ENCODE data around the gene ZNF423.

DNA sequence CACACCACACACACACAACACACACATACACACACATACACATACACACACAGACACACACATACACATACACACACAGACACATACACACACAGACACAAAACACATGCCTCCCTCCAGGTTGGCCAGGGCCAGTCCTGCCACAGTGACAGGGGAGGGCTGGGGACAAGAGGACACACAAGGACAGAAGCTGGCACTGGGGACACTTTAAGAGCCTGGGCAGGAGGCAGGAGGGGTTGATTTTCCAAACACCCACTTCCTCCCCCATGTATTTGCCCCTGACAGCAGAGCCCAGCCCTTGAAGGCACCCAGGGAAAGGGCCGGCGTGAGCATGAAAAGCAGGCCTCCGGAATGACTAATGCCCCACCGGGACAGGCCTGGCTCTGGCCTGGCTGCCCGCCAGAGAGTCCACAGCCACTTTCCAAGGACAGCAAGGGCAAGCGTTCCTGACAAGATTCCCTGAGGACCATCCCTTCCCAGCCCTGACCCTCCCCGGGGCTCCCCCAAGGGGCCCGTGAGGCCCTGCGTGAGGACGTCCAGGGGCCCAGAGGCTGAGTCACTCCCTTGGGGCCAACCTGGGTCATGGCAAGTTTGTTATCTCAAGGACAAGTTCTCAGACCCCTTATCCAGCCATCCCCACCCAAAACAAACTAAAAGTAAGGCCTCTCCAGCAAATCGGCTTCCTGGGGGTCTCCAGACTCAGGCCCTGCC, 235.6 kb downstream of the ZNF423 start:
- no peak for TF ChIP-seq YY1 (IDR thresholded peaks at IDR 0.05; ENCODE audit: insufficient read depth, insufficient read length)
- no peak for TF ChIP-seq SUZ12 (IDR thresholded peaks at IDR 0.05; ENCODE audit: extremely low read depth, insufficient read depth, insufficient read length)
